Naive thymus-derived CD4-positive, alpha-beta T cell (primary cell): Measurements from ENCODE around the gene ACTA2. TPM values are rescaled to one million over a fixed set of nuclear protein-coding genes. Genes with fewer than 3 reads are reported as not detected.

Experiments
- ATAC-seq: fragments of 150-1000 bp; cut with Tn5 transposase; 2 replicates; pipeline ENCODE4 v1.10.0; 2021; ENCODE audit warnings: mild to moderate bottlenecking, moderate library complexity
- CTCF ChIA-PET: fragments of 350-600 bp; sonication (Branson Sonifier 250); formaldehyde crosslinking; loops from one replicate; lab custom pipeline; 2021; ENCODE audit warnings: antibody characterized with exemption; lab: Charles Lee
- POLR2A ChIA-PET: fragments of 350-600 bp; sonication (Branson Sonifier 250); formaldehyde crosslinking; loops from one replicate; lab custom pipeline; 2021; ENCODE audit warnings: antibody characterized with exemption, inconsistent platforms; lab: Charles Lee
- DNase-seq, 9 donors: peaks; one replicate each; pipeline versions ENCODE4 v3.0.0 to v3.0.0-alpha.2; 2020 to 2022; ENCODE audit warnings: mixed read lengths in 1 of 9
- H3K27ac ChIP-seq: one replicate; pipeline ENCODE4 v1.7.0; 2013; ENCODE audit warnings: mild to moderate bottlenecking, low read depth, low read length, moderate library complexity
- H3K27me3 ChIP-seq, 2 donors: one replicate each; pipeline ENCODE4 v1.7.0; 2013; ENCODE audit warnings: low read length in 2 of 2, mild to moderate bottlenecking in 2 of 2, moderate library complexity in 2 of 2; ENCODE audit not compliant: control insufficient read depth in 2 of 2, insufficient read depth in 2 of 2
- H3K36me3 ChIP-seq, 3 experiments: 1 replicate in 2 of 3; 2 replicates in 1 of 3; pipeline ENCODE4 v1.7.0; 2013; ENCODE audit warnings: low read length in 3 of 3, mild to moderate bottlenecking in 3 of 3, moderate library complexity in 1 of 3; ENCODE audit not compliant: insufficient read depth in 3 of 3, control insufficient read depth in 2 of 3
- H3K4me1 ChIP-seq, 2 donors: one replicate each; pipeline ENCODE4 v1.7.0; 2013; ENCODE audit warnings: low read length in 2 of 2, mild to moderate bottlenecking in 2 of 2, moderate library complexity in 1 of 2; ENCODE audit not compliant: control insufficient read depth in 2 of 2, insufficient read depth in 2 of 2
- H3K4me3 ChIP-seq: 2 replicates; pipeline ENCODE4 v1.7.0; 2013; ENCODE audit warnings: mild to moderate bottlenecking, low read length
- H3K9me3 ChIP-seq, 3 experiments: 1 replicate in 2 of 3; 2 replicates in 1 of 3; pipeline ENCODE4 v1.7.0; 2013; ENCODE audit warnings: low read length in 3 of 3; ENCODE audit not compliant: control insufficient read depth in 2 of 3
- H3K27ac Mint-ChIP-seq, 9 donors: one replicate each; pipeline ENCODE4 v1.8.0; 2020 to 2022; ENCODE audit warnings: mixed read lengths in 9 of 9, mild to moderate bottlenecking in 8 of 9, moderate library complexity in 5 of 9, inconsistent platforms in 2 of 9
- H3K27me3 Mint-ChIP-seq, 5 donors: one replicate each; pipeline ENCODE4 v1.8.0; 2021 to 2022; ENCODE audit warnings: mixed read lengths in 5 of 5, mild to moderate bottlenecking in 1 of 5
- H3K36me3 Mint-ChIP-seq, 5 donors: one replicate each; pipeline ENCODE4 v1.8.0; 2020 to 2022; ENCODE audit warnings: mixed read lengths in 5 of 5, mild to moderate bottlenecking in 3 of 5, inconsistent platforms in 1 of 5
- H3K4me1 Mint-ChIP-seq, 7 donors: one replicate each; pipeline ENCODE4 v1.8.0; 2020 to 2022; ENCODE audit warnings: mixed read lengths in 7 of 7, mild to moderate bottlenecking in 3 of 7, inconsistent platforms in 1 of 7
- H3K4me3 Mint-ChIP-seq, 10 donors: one replicate each; pipeline ENCODE4 v1.8.0; 2020 to 2022; ENCODE audit warnings: mild to moderate bottlenecking in 10 of 10, mixed read lengths in 10 of 10, moderate library complexity in 6 of 10, inconsistent platforms in 2 of 10
- H3K9me3 Mint-ChIP-seq, 11 donors: one replicate each; pipeline ENCODE4 v1.8.0; 2020 to 2022; ENCODE audit warnings: mixed read lengths in 11 of 11, mild to moderate bottlenecking in 4 of 11, inconsistent platforms in 1 of 11, moderate library complexity in 1 of 11
- intact Hi-C, 2 donors: fragments of 100-400 bp; cut with micrococcal nuclease; formaldehyde crosslinking; loops; one replicate each; pipeline ENCODE4 v1.15.1; 2023
- polyA plus RNA-seq, 2 donors: library from polyadenylated mRNA; unstranded; fragments of 300-500 nt; fragmentation: Illumina TruSeq; gene quantifications; one replicate each; pipeline ENCODE4 v1.2.3, GENCODE V29; 2021
- total RNA-seq, 6 experiments: library from RNA in 5 of 6; stranded (reverse) in 5 of 6; gene quantifications; 1 replicate in 5 of 6; 2 replicates in 1 of 6; pipeline ENCODE4 v1.2.3 and lab custom pipeline; 2021 to 2026

The ACTA2 gene
- total and polyA plus RNA-seq, 7 experiments from 2014 or later = 0.56 to 12.0 (median 1.3) TPM

DNA sequence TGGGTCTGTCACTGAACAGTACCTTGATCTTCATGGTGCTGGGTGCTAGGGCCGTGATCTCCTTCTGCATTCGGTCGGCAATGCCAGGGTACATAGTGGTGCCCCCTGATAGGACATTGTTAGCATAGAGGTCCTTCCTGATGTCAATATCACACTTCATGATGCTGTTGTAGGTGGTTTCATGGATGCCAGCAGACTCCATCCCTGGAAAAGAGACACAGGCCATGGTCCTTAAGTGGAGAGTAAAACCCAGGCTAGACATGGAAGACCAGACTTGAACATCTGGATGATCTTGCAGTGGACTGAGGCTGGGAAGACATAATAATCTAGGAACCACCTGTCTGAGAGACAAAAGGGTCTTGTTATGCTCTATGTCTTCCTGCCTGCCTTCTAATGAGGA is 14.5 kb downstream of the ACTA2 start:
- ATAC-seq = no peak
- no peaks in the 10 kb centered on the region for H3K27me3 Mint-ChIP-seq
- Histone ChIP-seq H3K27me3 (no peaks in the 10 kb centered on the region), H3K9me3 (no peaks in the 10 kb centered on the region), H3K4me1 (peaks cover 5 to 10% of the 10 kb centered on the region in 2 donors), H3K27ac (no peak overlapping the region), H3K36me3 (peaks cover 0 to 8% (median 0%) of the 10 kb centered on the region in 3 experiments), H3K4me3 (no peak overlapping the region)
- peaks cover 10 to 20% (median 12%) of the 10 kb centered on the region in 7 donors for H3K4me1 Mint-ChIP-seq
- peaks cover 0 to 23% (median 8%) of the 10 kb centered on the region in 5 donors for H3K36me3 Mint-ChIP-seq
- peak overlapping the region in 1 of 9 donors; percentile 47 for H3K27ac Mint-ChIP-seq
- H3K9me3 Mint-ChIP-seq = no peaks in the 10 kb centered on the region
- ChIA-PET POLR2A (interaction anchor here (0.6 kb wide), 1 partner anchor 70 kb away, joined by 3 read pairs; no protein-coding TSS in a partner anchor), CTCF (interaction anchor here (0.7 to 5.8 kb wide), 4 partner anchors 92 to 277 kb away, joined by 3 to 73 read pairs (median 13); no protein-coding TSS in a partner anchor)
- intact Hi-C loops = no loop called here
- no peak for DNase-seq
- H3K4me3 Mint-ChIP-seq = no peak overlapping the region

GRCh38 chr10:88936656-88937055 is 15.9 kb downstream of the ACTA2 start:
- no peak for DNase-seq
- no peak for ATAC-seq
- ChIA-PET POLR2A (no interaction called here), CTCF (interaction anchor here (1.2 to 5.8 kb wide), 8 partner anchors 54 to 285 kb away, joined by 3 to 73 read pairs (median 9); partner anchors contain the start of gene FAS)
- peaks cover 5 to 10% of the 10 kb centered on the region in 2 donors for H3K4me1 ChIP-seq
- no peak overlapping the region for H3K4me3 ChIP-seq
- H3K36me3 ChIP-seq = peaks cover 0 to 8% (median 0%) of the 10 kb centered on the region in 3 experiments
- Mint-ChIP-seq H3K36me3 (peaks cover 0 to 20% (median 8%) of the 10 kb centered on the region in 5 donors), H3K4me3 (no peak overlapping the region), H3K27me3 (no peaks in the 10 kb centered on the region), H3K27ac (no peak overlapping the region), H3K4me1 (peaks cover 11 to 26% (median 16%) of the 10 kb centered on the region in 7 donors), H3K9me3 (no peaks in the 10 kb centered on the region)
- no peaks in the 10 kb centered on the region for H3K27me3 ChIP-seq
- H3K9me3 ChIP-seq = no peaks in the 10 kb centered on the region
- intact Hi-C loops = no loop called here
- no peak overlapping the region for H3K27ac ChIP-seq

GRCh38 chr10:88934900-88935672 is 17.5 kb downstream of the ACTA2 start:
- H3K27ac Mint-ChIP-seq = peak overlapping the region in 3 of 9 donors; percentile 7 to 74 (median 34)
- no peaks in the 10 kb centered on the region for H3K27me3 ChIP-seq

DNA sequence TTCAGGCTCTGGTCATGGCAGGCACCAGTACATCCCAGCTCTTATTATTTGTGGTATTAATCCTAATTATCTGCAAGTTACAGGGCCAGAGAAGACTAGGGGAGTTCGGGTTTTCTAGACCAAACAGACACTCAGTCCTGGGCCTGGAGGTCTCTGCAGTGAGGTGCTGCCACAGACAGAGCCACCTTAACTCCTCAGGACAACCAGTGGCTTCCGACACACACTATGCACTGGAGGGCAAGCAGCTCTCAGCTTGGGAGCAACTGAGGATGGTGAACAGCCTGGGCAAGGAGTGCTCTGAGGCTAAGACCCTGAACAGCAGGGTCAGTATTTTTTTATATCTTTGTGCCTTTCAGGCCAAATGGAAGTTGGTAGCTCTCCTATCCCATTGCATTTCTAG is 19.0 kb downstream of the ACTA2 start:
- no peaks in the 10 kb centered on the region for H3K36me3 ChIP-seq
- Mint-ChIP-seq H3K27ac (no peak overlapping the region), H3K27me3 (no peaks in the 10 kb centered on the region), H3K36me3 (peaks cover 0 to 17% (median 6%) of the 10 kb centered on the region in 5 donors), H3K4me3 (no peak overlapping the region), H3K9me3 (no peaks in the 10 kb centered on the region), H3K4me1 (peaks cover 5 to 30% (median 18%) of the 10 kb centered on the region in 7 donors)
- no peak overlapping the region for H3K27ac ChIP-seq
- no peak for ATAC-seq
- ChIA-PET POLR2A (interaction anchor here (1.1 to 2.0 kb wide), 4 partner anchors 54 to 102 kb away, joined by 3 to 8 read pairs (median 4); partner anchors contain the start of gene FAS), CTCF (interaction anchor here (0.6 to 8.9 kb wide), 34 partner anchors 10 to 369 kb away, joined by 3 to 250 read pairs (median 5); partner anchors contain the start of genes CH25H, FAS and STAMBPL1)
- H3K4me1 ChIP-seq = peaks cover 5 to 10% of the 10 kb centered on the region in 2 donors
- no peak overlapping the region for H3K4me3 ChIP-seq
- H3K9me3 ChIP-seq = no peaks in the 10 kb centered on the region
- no peak for DNase-seq
- intact Hi-C loops = loop anchor here (2.0 to 5.0 kb wide), 2 partner anchors 53 to 629 kb away; partner anchors contain the start of gene STAMBPL1 (in 1 of the 2)
- no peaks in the 10 kb centered on the region for H3K27me3 ChIP-seq

More at GRCh38 chr10:88934900-88935672, 17.5 kb downstream of the ACTA2 start:
- Mint-ChIP-seq H3K27me3 (no peaks in the 10 kb centered on the region), H3K4me1 (peaks cover 5 to 29% (median 17%) of the 10 kb centered on the region in 7 donors), H3K36me3 (peaks cover 0 to 22% (median 8%) of the 10 kb centered on the region in 5 donors), H3K9me3 (no peaks in the 10 kb centered on the region), H3K4me3 (peak overlapping the region in 8 of 10 donors; percentile 21 to 49 (median 36))
- Histone ChIP-seq H3K36me3 (peaks cover 0 to 3% (median 0%) of the 10 kb centered on the region in 3 experiments), H3K4me3 (no peak overlapping the region), H3K27ac (no peak overlapping the region), H3K4me1 (peaks cover 5 to 10% of the 10 kb centered on the region in 2 donors), H3K9me3 (no peaks in the 10 kb centered on the region)
- ChIA-PET POLR2A (interaction anchor here (0.6 to 1.1 kb wide), 2 partner anchors 99 to 272 kb away, joined by 4 read pairs; partner anchors contain the start of gene CH25H), CTCF (interaction anchor here (0.7 to 8.9 kb wide), 39 partner anchors 9 to 313 kb away, joined by 3 to 250 read pairs (median 4); partner anchors contain the start of genes CH25H, FAS and STAMBPL1)
- ATAC-seq (peak; percentile 88), DNase-seq (peak; percentile 43 to 79 (median 68))
- intact Hi-C loops = loop anchor here (1.0 to 5.0 kb wide), 9 partner anchors 39 to 627 kb away; partner anchors contain the start of gene FAS (in 1 of the 2)

GRCh38 chr10:88932539-88933256 is 19.9 kb downstream of the ACTA2 start:
- Histone ChIP-seq H3K27me3 (no peaks in the 10 kb centered on the region), H3K4me3 (no peak overlapping the region), H3K36me3 (no peaks in the 10 kb centered on the region), H3K4me1 (peaks cover 5 to 10% of the 10 kb centered on the region in 2 donors), H3K9me3 (no peaks in the 10 kb centered on the region), H3K27ac (no peak overlapping the region)
- Mint-ChIP-seq H3K27ac (peak overlapping the region in 5 of 9 donors; percentile 15 to 70 (median 48)), H3K4me1 (peaks cover 5 to 28% (median 18%) of the 10 kb centered on the region in 7 donors), H3K4me3 (no peak overlapping the region), H3K36me3 (peaks cover 1 to 15% (median 4%) of the 10 kb centered on the region in 5 donors), H3K27me3 (no peaks in the 10 kb centered on the region), H3K9me3 (no peaks in the 10 kb centered on the region)
- CTCF ChIA-PET = interaction anchor here (0.6 to 8.9 kb wide), 37 partner anchors 9 to 547 kb away, joined by 3 to 250 read pairs (median 4); partner anchors contain the start of genes CH25H, FAS and STAMBPL1
- intact Hi-C loops = loop anchor here (1.0 to 5.0 kb wide), 7 partner anchors 52 to 630 kb away; partner anchors contain the start of gene STAMBPL1 (in 2 of the 2)
- POLR2A ChIA-PET = interaction anchor here (0.8 to 2.0 kb wide), 4 partner anchors 53 to 121 kb away, joined by 3 to 8 read pairs (median 4); no protein-coding TSS in a partner anchor
- ATAC-seq = peak; percentile 78
- DNase-seq = peak in 7 of 9 donors; percentile 16 to 63 (median 45)
